Testis (tissue), 2 donors: Measurements from ENCODE around the gene ATE1.

Experiments used
- CTCF ChIP-seq, 3 experiments: fragments of 450-650 bp in 2 of 3; fragments of 200-600 bp in 1 of 3; sonication (generic) in 1 of 3; IDR thresholded peaks; one replicate each; pipeline ENCODE4 v1.5.1; 2016 to 2019; ENCODE audit warnings: antibody characterized with exemption in 3 of 3, mild to moderate bottlenecking in 2 of 3, moderate library complexity in 1 of 3
- POLR2A ChIP-seq: fragments of 450-650 bp; IDR thresholded peaks from one replicate; pipeline ENCODE4 v1.6.1; 2017; ENCODE audit warnings: antibody characterized with exemption, mild to moderate bottlenecking, moderate library complexity

- TF ChIP-seq CTCF (IDR thresholded peaks at IDR 0.05) (no peak), POLR2A (no peak)
These were observed 155.9 kb downstream of the ATE1 start for GRCh38 chr10:121771966-121772365.
